A549 (cell line): Measurements from ENCODE around the gene FLNB. TPM values are rescaled to one million over a fixed set of nuclear protein-coding genes. Genes with fewer than 3 reads are reported as not detected.
A peak's percentile ranks its signal among the peaks of the same experiment; 100 is the strongest.

ENCODE experiments used
- ATAC-seq, 2 experiments: fragments of 200-7000 bp in 1 of 2; fragments of >200 bp in 1 of 2; cut with Nextera tagmentation in 1 of 2; cut with Tn5 transposase in 1 of 2; 3 replicates each; pipeline versions ENCODE4 v1.8.0 to v1.9.1; 2018 to 2020; ENCODE audit warnings: mild to moderate bottlenecking in 1 of 2, moderate library complexity in 1 of 2
- CTCF ChIA-PET: fragments of 300-600 bp; sonication (Branson Sonifier 250); formaldehyde crosslinking; extraction: SDS; loops from one replicate; lab custom pipeline; 2021; ENCODE audit warnings: antibody characterized with exemption, inconsistent platforms; lab: Yijun Ruan, JAX
- POLR2A ChIA-PET: fragments of 350-600 bp; formaldehyde crosslinking; extraction: SDS; loops from one replicate; lab custom pipeline; 2021; ENCODE audit warnings: antibody characterized with exemption, inconsistent platforms; lab: Yijun Ruan, JAX
- DNase-seq, 2 experiments: peaks; one replicate each; pipeline versions ENCODE4 v3.0.0 to v3.0.0-alpha.2; 2011 to 2016; ENCODE audit warnings: low read depth in 1 of 2, low spot score in 1 of 2
- FAIRE-seq: peaks from 2 replicates; lab custom pipeline; 2011; peaks lifted over from hg19 to GRCh38; lab: Jason Lieb, UNC
- H3K27ac ChIP-seq, 2 experiments: fragments of >200 bp; sonication (Bioruptor Twin); formaldehyde crosslinking; 3 replicates each; pipeline ENCODE4 v1.5.1; 2016 to 2017
- H3K4me1 ChIP-seq: fragments of >200 bp; sonication (Bioruptor Twin); formaldehyde crosslinking; 3 replicates; pipeline ENCODE4 v1.6.1; 2016
- H3K4me2 ChIP-seq: fragments of >200 bp; sonication (Bioruptor Twin); formaldehyde crosslinking; 3 replicates; pipeline ENCODE4 v1.6.1; 2016
- H3K4me3 ChIP-seq: fragments of >200 bp; sonication (Bioruptor Twin); formaldehyde crosslinking; 3 replicates; pipeline ENCODE4 v1.5.1; 2016
- H3K9me3 ChIP-seq: fragments of >200 bp; sonication (Bioruptor Twin); formaldehyde crosslinking; 3 replicates; pipeline ENCODE4 v1.6.1; 2016
- BCL3 ChIP-seq: fragments of >200 bp; sonication (Bioruptor Twin); formaldehyde crosslinking; IDR thresholded peaks from 3 replicates; pipeline ENCODE4 v1.6.1; 2016
- CBX2 ChIP-seq: fragments of 200-600 bp; sonication (generic); IDR thresholded peaks from 2 replicates; pipeline ENCODE4 v1.6.1; 2016; ENCODE audit warnings: low read depth, mild to moderate bottlenecking, borderline replicate concordance
- CEBPB ChIP-seq, 2 experiments: fragments of >200 bp in 1 of 2; sonication (Bioruptor Twin) in 1 of 2; formaldehyde crosslinking in 1 of 2; IDR thresholded peaks; 2 replicates each; pipeline ENCODE4 v1.6.1; 2012 to 2016
- CHD4 ChIP-seq: fragments of 200-600 bp; sonication (generic); IDR thresholded peaks from 2 replicates; pipeline ENCODE4 v1.6.1; 2016; ENCODE audit warnings: antibody characterized with exemption, mild to moderate bottlenecking, borderline replicate concordance
- EHF ChIP-seq: fragments of 250-450 bp; sonication (Bioruptor Pico); IDR thresholded peaks from 2 replicates; pipeline ENCODE4 v1.5.0; 2020; ENCODE audit warnings: mild to moderate bottlenecking
- ESRRA ChIP-seq: fragments of 150-350 bp; IDR thresholded peaks from 2 replicates; pipeline ENCODE4 v1.6.1; 2014; ENCODE audit warnings: mild to moderate bottlenecking, low read length, borderline replicate concordance
- GATA3 ChIP-seq: IDR thresholded peaks from 2 replicates; pipeline ENCODE4 v1.6.1; 2012; ENCODE audit warnings: borderline replicate concordance
- HDAC2 ChIP-seq: fragments of 200-600 bp; sonication (generic); IDR thresholded peaks from 2 replicates; pipeline ENCODE4 v1.6.1; 2016
- HOXA7 ChIP-seq: fragments of 250-450 bp; sonication (Bioruptor Pico); IDR thresholded peaks from 2 replicates; pipeline ENCODE4 v1.5.0; 2020; ENCODE audit warnings: mild to moderate bottlenecking, moderate library complexity
- JUN ChIP-seq, 2 experiments: fragments of >200 bp; sonication (Bioruptor Twin); formaldehyde crosslinking; IDR thresholded peaks; 2 replicates in 1 of 2; 3 replicates in 1 of 2; pipeline ENCODE4 v1.6.1; 2016 to 2017
- KDM5A ChIP-seq: fragments of 200-600 bp; sonication (generic); IDR thresholded peaks from 2 replicates; pipeline ENCODE4 v1.6.1; 2016; ENCODE audit warnings: antibody characterized with exemption, mild to moderate bottlenecking
- MAX ChIP-seq: IDR thresholded peaks from 2 replicates; pipeline ENCODE4 v1.6.1; 2012
- MAZ ChIP-seq: fragments of 150-350 bp; IDR thresholded peaks from 2 replicates; pipeline ENCODE4 v1.6.1; 2014; ENCODE audit warnings: antibody characterized with exemption, low read depth, low read length, borderline replicate concordance
- NPAS2 ChIP-seq: fragments of 250-450 bp; sonication (Bioruptor Pico); IDR thresholded peaks from 2 replicates; pipeline ENCODE4 v1.8.0; 2022; ENCODE audit warnings: mild to moderate bottlenecking, moderate library complexity, borderline replicate concordance
- PBX3 ChIP-seq: IDR thresholded peaks from 2 replicates; pipeline ENCODE4 v1.6.1; 2012
- PHF8 ChIP-seq: fragments of 200-600 bp; sonication (generic); IDR thresholded peaks from 2 replicates; pipeline ENCODE4 v1.6.1; 2016; ENCODE audit warnings: low read depth, mild to moderate bottlenecking, antibody characterized with exemption, moderate library complexity, borderline replicate concordance
- POLR2A ChIP-seq: IDR thresholded peaks from 2 replicates; pipeline ENCODE4 v1.6.1; 2012; ENCODE audit warnings: mild to moderate bottlenecking, low read length
- RAD21 ChIP-seq, 2 experiments: fragments of >200 bp in 1 of 2; sonication (Bioruptor Twin) in 1 of 2; formaldehyde crosslinking in 1 of 2; IDR thresholded peaks in 1 of 2; conservative IDR thresholded peaks in 1 of 2; 2 replicates in 1 of 2; 3 replicates in 1 of 2; pipeline ENCODE4 v1.6.1; 2012 to 2018; ENCODE audit warnings: inconsistent platforms in 1 of 2
- RARB ChIP-seq: fragments of 250-450 bp; sonication (Bioruptor Pico); IDR thresholded peaks from 2 replicates; pipeline ENCODE4 v1.8.0; 2021; ENCODE audit warnings: mild to moderate bottlenecking, moderate library complexity
- RCOR1 ChIP-seq: fragments of 150-350 bp; IDR thresholded peaks from 2 replicates; pipeline ENCODE4 v1.6.1; 2014; ENCODE audit warnings: antibody characterized with exemption, low read length, low read depth
- REST ChIP-seq: fragments of 200-600 bp; sonication (generic); IDR thresholded peaks from 2 replicates; pipeline ENCODE4 v1.6.1; 2016; ENCODE audit warnings: antibody characterized with exemption, mild to moderate bottlenecking, moderate library complexity
- RNF2 ChIP-seq: fragments of 200-600 bp; sonication (generic); IDR thresholded peaks from 2 replicates; pipeline ENCODE4 v1.6.1; 2016; ENCODE audit warnings: low read depth, mild to moderate bottlenecking, antibody characterized with exemption, moderate library complexity, borderline replicate concordance
- ZC3H11A ChIP-seq: fragments of 450-650 bp; IDR thresholded peaks from 2 replicates; pipeline ENCODE4 v1.6.1; 2014; ENCODE audit warnings: antibody characterized with exemption, mild to moderate bottlenecking
- ZNF302 ChIP-seq: fragments of 250-450 bp; sonication (Bioruptor Pico); IDR thresholded peaks from 2 replicates; pipeline ENCODE4 v1.9.0; 2021; ENCODE audit warnings: inconsistent platforms, mild to moderate bottlenecking, moderate library complexity
- ZSCAN20 ChIP-seq: fragments of 250-450 bp; sonication (Bioruptor Pico); IDR thresholded peaks from 2 replicates; pipeline ENCODE4 v1.8.0; 2022; ENCODE audit warnings: mild to moderate bottlenecking, moderate library complexity
- WGBS: methylation state at CpG from one replicate; pipeline ENCODE4 v1.1.6; 2017; ENCODE audit errors: missing lambda C conversion rate; 5-methylcytosine and 5-hydroxymethylcytosine counted together
- polyA plus RNA-seq, 4 experiments: library from polyadenylated mRNA; depleted of rRNA in 3 of 4; stranded (reverse); fragments of >200 nt; fragmentation: RNase III in 1 of 4; extraction: RNeasy Plus Mini Kit Qiagen cat#74134 plus additional on column Dnase treatment in 1 of 4; gene quantifications; 2 replicates in 3 of 4; 3 replicates in 1 of 4; pipeline ENCODE4 v1.2.3, GENCODE V29; 2011 to 2017

Gene FLNB
- polyA plus RNA-seq, 2 of the 4 experiments (the other 2 are of a cell fraction) = 235 to 439 TPM

GRCh38 chr3:57962448-57962834 is 45.8 kb upstream of the FLNB start:
- H3K4me3 ChIP-seq = no peak overlapping the region
- no peak for ATAC-seq
- no peak for FAIRE-seq
- H3K9me3 ChIP-seq = no peaks in the 10 kb centered on the region
- ChIA-PET CTCF (interaction anchor here (0.6 to 3.0 kb wide), 35 partner anchors 8 to 425 kb away, joined by 3 to 22 read pairs (median 4); partner anchors contain the start of gene FLNB), POLR2A (interaction anchor here (1.1 kb wide), 1 partner anchor 46 kb away, joined by 3 read pairs; the partner anchor contains the start of gene FLNB)
- DNase-seq = no peak
- TF ChIP-seq JUN (IDR thresholded peaks at IDR 0.05) = no peak
- TF ChIP-seq POLR2A = no peak
- TF ChIP-seq ZC3H11A = no peak
- no peak for TF ChIP-seq EHF (CRISPR knock-in tag)
- no peak for TF ChIP-seq RAD21 (conservative IDR thresholded peaks at IDR 0.05 in 1 of 2, IDR thresholded peaks at IDR 0.05 in 1 of 2)
- TF ChIP-seq RNF2 = no peak
- no peak for TF ChIP-seq RCOR1
- TF ChIP-seq PHF8 = no peak
- TF ChIP-seq ESRRA = peak; percentile 90
- 87% methylated on average over 6 of the region's 6 CpGs for WGBS
- H3K27ac ChIP-seq = peak overlapping the region; percentile 81 to 86
- no peak overlapping the region for H3K4me2 ChIP-seq
- peaks cover 42% of the 10 kb centered on the region for H3K4me1 ChIP-seq

GRCh38 chr3:57963811-57964346 is 44.3 kb upstream of the FLNB start:
- POLR2A ChIA-PET = no interaction called here
- WGBS = 89% methylated on average over 7 of the region's 7 CpGs
- H3K4me1 ChIP-seq = peaks cover 47% of the 10 kb centered on the region

GRCh38 chr3:57966829-57967228 is 41.4 kb upstream of the FLNB start:
- TF ChIP-seq REST (no peak), KDM5A (no peak), MAX (no peak), CEBPB (IDR thresholded peaks at IDR 0.05) (peak; percentile 17 to 49; a peak in 1 of 4 replicates)
- no peak for DNase-seq
- CTCF ChIA-PET = interaction anchor here (0.9 to 2.2 kb wide), 3 partner anchors 12 to 332 kb away, joined by 3 to 7 read pairs (median 3); partner anchors contain the start of gene FLNB
- FAIRE-seq = no peak
- H3K4me1 ChIP-seq = peaks cover 50% of the 10 kb centered on the region
- WGBS = 51% methylated on average over 4 of the region's 4 CpGs
- H3K9me3 ChIP-seq = no peaks in the 10 kb centered on the region
- ATAC-seq = no peak
- H3K27ac ChIP-seq = peak overlapping the region; percentile 92 to 98
- peak overlapping the region; percentile 14; the same call in 1 of the 3 replicates for H3K4me2 ChIP-seq
- POLR2A ChIA-PET = no interaction called here
- H3K4me3 ChIP-seq = no peak overlapping the region

More at GRCh38 chr3:57963811-57964346, 44.3 kb upstream of the FLNB start:
- CTCF ChIA-PET = interaction anchor here (2.7 kb wide), 1 partner anchor 43 kb away, joined by 13 read pairs; no protein-coding TSS in a partner anchor
- Histone ChIP-seq H3K4me3 (no peak overlapping the region), H3K4me2 (no peak overlapping the region), H3K9me3 (no peaks in the 10 kb centered on the region), H3K27ac (peak overlapping the region; percentile 55 to 86)
- no peak for DNase-seq
- FAIRE-seq = no peak
- TF ChIP-seq CHD4 (no peak), MAZ (no peak), NPAS2 (CRISPR knock-in tag) (no peak), HOXA7 (CRISPR knock-in tag) (no peak), ZNF302 (CRISPR knock-in tag) (no peak), PBX3 (no peak), RCOR1 (no peak), GATA3 (no peak), EHF (CRISPR knock-in tag) (no peak), RARB (CRISPR knock-in tag) (no peak), HDAC2 (no peak), RNF2 (no peak), CBX2 (no peak), BCL3 (no peak), ZSCAN20 (no peak)
- TF ChIP-seq, all 56 proteins: peak for 0
- ATAC-seq = no peak
